GM12801 (cell line): ENCODE results near the gene MAPK6.

Experiments used
- TF ChIP-seq, protein P1 (sequence below): IDR thresholded peaks from one replicate; pipeline ENCODE4 v1.5.1; 2011; ENCODE audit warnings: control low read depth; ENCODE audit not compliant: insufficient read length; ENCODE audit errors: extremely low read depth

MAPK6 gene

DNA sequence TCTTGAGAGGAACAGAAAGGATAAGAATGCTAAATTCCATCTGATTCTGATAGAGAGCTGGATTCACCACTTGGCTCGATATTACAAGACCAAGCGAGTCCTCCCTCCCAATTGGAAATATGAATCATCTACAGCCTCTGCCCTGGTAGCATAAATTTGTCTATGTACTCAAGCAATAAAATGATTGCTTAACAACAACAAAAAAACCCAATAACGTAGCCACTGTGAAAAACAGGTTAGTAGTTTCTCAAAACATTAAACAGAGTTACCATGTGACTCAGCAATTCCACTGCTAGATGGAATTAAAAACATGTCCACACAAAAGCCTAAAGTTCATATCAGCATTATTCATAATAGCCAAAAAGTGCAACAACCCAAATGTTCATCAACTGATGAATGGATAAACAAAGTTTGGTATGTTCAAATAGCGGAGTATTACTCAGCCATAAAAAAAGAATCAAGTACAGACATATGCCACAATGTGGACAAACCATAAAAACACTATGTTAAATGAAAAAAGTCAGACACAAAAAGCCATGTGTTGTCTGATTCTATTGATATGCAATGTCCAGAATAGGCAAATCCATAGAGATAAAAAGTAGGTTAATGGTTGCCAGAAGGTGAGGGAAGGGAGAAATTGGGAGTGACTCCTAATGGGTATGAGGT is 76.7 kb downstream of the MAPK6 start:
- TF ChIP-seq, protein P1, sequence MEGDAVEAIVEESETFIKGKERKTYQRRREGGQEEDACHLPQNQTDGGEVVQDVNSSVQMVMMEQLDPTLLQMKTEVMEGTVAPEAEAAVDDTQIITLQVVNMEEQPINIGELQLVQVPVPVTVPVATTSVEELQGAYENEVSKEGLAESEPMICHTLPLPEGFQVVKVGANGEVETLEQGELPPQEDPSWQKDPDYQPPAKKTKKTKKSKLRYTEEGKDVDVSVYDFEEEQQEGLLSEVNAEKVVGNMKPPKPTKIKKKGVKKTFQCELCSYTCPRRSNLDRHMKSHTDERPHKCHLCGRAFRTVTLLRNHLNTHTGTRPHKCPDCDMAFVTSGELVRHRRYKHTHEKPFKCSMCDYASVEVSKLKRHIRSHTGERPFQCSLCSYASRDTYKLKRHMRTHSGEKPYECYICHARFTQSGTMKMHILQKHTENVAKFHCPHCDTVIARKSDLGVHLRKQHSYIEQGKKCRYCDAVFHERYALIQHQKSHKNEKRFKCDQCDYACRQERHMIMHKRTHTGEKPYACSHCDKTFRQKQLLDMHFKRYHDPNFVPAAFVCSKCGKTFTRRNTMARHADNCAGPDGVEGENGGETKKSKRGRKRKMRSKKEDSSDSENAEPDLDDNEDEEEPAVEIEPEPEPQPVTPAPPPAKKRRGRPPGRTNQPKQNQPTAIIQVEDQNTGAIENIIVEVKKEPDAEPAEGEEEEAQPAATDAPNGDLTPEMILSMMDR: no peak

DNA sequence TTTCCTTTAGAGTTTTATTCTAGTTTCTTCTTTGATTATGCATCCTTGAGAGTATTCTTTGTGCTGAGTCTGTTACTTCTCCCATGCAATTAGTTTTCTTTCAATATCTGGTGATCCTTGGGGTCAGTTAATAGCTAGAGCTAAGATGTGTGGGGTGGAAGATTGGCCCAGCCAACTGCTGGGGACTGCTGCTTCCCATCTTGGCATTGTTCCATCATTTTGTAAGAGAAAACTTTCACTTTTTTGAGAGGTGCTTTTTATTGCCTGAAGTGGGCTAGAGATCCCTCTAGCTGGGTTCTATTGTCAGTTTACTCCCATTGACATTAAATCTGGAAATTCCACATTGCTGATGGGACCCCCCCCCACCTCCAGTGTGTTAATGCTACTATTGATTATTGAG is 78.2 kb downstream of the MAPK6 start:
- TF ChIP-seq, protein P1: no peak

DNA sequence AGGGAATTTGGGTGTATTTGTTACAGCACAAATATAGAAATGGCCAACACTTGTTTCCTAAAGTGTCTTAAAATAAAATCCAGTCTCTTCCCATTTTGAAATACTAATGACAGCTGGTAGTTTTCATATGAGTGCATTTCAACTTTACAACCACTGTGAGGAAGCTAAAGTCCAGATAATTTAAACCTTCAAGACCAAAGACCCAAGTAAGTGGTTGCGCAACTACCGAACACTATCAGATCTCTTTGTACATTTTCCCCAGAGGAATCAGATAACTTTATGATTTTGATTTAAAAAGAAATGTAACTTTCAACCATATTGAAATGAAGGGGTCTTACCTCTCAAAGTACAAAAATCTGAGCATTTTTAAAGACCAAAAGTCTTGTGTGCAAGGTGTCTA is 79.3 kb downstream of the MAPK6 start:
- TF ChIP-seq, protein P1: no peak

DNA sequence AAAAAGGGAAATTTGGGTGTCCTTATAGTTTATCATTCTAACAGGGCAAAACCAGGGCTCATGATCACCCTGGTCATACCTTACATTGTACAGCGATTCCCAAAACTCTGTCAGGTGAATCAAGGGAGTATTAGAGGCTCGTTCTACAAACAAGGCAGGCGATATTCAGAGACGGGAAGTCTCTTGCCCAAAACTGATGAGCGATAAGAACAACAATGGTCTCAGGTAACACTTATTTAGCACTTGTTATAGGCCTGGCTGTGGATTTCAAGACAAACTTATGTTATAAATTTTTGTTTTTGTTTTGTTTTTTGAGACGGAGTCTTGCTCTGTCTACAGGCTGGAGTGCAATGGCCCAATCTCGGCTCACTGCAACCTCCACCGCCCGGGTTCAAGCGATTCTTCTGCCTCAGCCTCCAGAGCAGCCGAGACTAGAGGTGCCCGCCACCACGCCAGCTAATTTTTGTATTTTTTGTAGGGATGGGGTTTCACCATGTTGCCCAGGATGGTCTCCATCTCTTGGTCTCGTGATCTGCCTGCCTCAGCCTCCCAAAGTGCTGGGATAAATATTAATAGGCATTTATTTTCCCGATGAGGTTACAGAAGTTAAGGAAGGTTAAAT is 80.7 kb downstream of the MAPK6 start:
- TF ChIP-seq, protein P1: no peak

DNA sequence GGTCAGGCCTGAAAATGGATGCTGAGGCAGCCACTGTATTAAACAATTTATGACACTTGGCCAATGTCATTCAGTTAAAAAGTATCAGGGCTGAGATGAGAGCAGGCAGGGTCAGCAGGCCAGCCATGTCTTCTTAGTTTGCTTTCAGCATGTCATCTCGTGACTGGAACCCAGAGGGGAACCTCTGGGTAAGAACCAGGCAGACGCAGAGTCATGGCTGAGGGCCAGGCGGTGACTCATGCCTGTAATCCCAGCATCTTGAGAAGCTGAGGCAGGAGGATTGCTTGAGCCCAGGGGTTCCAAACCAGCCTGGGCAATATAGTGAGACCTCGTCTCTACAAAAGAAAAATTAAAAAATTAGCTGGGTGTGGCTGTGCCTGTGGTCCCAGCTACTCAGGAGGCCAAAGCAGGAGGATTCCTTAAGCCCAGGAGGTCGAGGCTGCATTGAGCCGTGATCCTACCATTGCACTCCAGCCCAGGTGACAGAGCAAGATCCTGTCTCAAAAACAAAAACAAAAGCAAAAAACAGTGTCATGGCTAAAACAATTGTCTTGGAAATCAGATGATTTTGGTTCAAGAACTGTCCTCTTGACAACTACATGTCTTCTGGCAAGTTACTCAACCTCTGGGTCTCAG is 81.9 kb downstream of the MAPK6 start:
- TF ChIP-seq, protein P1: no peak

DNA sequence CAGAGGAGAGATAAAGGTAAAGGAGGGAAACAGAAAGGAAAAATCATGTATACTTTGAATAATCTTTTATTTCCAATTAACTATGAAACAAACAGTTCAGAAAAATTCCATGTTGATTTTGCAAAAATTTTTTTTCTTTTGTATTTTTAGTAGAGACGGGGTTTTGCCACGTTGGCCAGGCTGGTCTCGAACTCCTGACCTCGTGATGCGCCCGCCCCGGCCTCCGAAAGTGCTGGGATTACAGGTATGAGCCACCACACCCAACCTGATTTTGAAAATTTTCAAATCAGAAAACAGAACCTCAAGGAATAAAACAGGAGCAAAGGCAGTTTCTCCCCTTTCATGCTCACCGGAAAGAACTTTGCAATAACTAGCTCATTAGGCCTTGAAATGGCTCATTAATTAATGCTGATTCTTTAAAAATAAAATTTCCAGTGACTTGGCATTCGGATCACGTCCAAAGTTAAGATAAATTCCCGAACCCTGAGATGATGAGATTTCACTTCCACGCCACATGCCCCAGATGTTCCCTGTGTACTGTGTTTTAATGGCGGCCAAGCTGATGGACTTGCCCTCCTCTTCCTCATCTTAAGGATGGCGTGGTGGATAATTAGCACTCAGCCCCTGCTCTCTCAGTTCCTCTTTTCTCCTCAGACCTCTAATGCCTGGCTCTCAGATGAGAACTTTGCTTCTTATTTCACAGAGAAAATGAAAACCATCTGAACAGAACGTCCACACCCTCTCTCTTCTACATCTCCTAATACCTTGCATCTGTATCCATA is 82.7 kb downstream of the MAPK6 start:
- TF ChIP-seq, protein P1: no peak

DNA sequence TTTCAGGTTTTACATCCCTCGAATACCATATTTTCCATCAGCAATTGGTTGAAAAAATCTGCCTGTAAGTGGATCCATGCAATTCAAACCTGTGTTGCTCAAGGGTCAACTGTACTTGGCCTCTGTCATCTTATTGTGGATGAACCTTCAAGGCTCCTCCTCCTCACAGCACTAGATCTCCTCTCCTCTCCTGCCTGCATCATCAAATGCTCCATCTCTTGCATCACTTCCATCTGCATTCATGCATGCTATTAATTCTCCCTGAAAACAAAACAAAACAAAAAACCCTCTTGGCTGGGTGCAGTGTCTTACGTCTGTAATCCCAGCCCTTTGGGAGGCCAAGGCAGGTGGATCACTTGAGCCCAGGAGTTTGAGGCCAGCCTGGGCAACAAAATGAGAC is 83.4 kb downstream of the MAPK6 start:
- TF ChIP-seq, protein P1: no peak
